HG03159 (cell line): ENCODE results near the gene DCC.

ENCODE experiments used
- ATAC-seq: cut with Tn5 transposase; IDR thresholded peaks from one replicate; pipeline ENCODE4 v1.9.1; 2021; ENCODE audit warnings: mild to moderate bottlenecking, moderate library complexity; ENCODE audit not compliant: unreplicated experiment

Gene DCC, protein sequence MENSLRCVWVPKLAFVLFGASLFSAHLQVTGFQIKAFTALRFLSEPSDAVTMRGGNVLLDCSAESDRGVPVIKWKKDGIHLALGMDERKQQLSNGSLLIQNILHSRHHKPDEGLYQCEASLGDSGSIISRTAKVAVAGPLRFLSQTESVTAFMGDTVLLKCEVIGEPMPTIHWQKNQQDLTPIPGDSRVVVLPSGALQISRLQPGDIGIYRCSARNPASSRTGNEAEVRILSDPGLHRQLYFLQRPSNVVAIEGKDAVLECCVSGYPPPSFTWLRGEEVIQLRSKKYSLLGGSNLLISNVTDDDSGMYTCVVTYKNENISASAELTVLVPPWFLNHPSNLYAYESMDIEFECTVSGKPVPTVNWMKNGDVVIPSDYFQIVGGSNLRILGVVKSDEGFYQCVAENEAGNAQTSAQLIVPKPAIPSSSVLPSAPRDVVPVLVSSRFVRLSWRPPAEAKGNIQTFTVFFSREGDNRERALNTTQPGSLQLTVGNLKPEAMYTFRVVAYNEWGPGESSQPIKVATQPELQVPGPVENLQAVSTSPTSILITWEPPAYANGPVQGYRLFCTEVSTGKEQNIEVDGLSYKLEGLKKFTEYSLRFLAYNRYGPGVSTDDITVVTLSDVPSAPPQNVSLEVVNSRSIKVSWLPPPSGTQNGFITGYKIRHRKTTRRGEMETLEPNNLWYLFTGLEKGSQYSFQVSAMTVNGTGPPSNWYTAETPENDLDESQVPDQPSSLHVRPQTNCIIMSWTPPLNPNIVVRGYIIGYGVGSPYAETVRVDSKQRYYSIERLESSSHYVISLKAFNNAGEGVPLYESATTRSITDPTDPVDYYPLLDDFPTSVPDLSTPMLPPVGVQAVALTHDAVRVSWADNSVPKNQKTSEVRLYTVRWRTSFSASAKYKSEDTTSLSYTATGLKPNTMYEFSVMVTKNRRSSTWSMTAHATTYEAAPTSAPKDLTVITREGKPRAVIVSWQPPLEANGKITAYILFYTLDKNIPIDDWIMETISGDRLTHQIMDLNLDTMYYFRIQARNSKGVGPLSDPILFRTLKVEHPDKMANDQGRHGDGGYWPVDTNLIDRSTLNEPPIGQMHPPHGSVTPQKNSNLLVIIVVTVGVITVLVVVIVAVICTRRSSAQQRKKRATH (N-terminal part only)

DNA sequence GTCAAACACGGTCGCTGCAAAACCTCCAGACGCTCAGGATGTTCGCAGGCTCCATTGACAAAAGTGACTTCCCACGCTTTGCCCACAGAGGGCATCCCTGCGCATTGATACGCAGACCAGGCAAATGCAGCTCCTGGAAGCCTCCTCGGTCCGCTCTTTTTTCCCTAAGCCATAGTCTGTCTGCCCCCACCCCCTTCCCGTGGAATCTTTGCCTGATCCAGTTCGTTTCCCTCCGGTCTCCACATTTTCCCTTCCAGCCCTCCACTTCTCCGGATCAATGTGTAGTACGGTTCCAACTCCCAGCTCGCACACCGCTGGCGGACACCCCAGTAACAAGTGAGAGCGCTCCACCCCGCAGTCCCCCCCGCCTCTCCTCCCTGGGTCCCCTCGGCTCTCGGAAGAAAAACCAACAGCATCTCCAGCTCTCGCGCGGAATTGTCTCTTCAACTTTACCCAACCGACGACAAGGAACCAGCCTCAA lies at the start of gene DCC:
Gene DCC (plus strand): TSS at position 307 of the 481 bp plus-strand sequence. CDS start 591 bp downstream, outside the sequence.
- ATAC-seq: peak; percentile 43

- ATAC-seq: no peak
Measured at GRCh38 chr18:52310651-52311050, 29.3 kb upstream of the DCC start.

DNA sequence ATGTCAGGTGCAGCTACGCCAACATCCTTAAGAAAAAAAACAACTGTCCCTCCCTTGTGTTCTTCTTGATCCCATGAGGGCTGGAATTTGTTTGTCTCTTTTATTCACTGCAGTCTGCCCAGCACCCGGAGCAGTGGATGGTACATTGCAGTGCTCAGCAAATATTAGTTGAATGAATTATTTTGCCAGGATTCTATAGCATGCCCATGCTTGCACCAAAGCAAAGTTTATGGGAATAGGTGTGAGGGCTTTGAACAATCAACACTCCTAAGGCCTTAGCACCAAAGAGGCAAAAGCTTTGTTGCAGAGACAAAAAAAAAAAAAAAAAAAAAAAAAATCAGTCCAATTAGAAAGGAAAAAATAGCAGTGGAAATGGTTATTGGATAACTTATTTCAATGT lies 28.7 kb upstream of the DCC start:
- no peak for ATAC-seq

GRCh38 chr18:52312346-52312745 lies 27.7 kb upstream of the DCC start:
- ATAC-seq: no peak

- no peak for ATAC-seq
Measured at GRCh38 chr18:52313213-52313612, 26.8 kb upstream of the DCC start.

DNA sequence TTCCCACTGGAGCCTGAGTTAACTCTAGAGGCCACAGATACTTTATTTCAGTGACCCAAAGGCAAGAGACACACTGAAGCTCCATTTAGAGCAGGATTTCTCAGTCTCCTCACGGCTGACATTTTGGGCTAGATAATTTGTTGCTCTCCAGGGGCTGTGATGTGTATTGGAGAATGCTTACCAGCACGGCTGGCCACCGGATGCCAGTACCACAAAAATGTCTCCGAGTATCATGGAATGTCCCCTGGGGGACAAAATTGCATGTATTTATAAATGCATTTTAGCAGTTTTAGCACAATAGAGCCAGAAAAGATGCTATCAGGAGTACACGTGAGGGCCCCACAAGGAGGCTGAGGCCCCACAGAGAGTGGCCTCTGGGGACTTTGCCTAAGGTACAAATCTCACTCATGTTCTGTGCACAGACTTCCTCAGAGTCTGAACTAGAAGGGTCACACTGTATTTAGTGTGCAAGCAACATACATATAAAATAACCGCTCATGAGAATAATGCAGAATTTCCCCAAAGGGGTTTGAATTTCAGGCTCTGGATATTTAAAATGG lies 20.5 kb upstream of the DCC start:
- no peak for ATAC-seq

GRCh38 chr18:52322307-52322706 lies 17.7 kb upstream of the DCC start:
- ATAC-seq: no peak

DNA sequence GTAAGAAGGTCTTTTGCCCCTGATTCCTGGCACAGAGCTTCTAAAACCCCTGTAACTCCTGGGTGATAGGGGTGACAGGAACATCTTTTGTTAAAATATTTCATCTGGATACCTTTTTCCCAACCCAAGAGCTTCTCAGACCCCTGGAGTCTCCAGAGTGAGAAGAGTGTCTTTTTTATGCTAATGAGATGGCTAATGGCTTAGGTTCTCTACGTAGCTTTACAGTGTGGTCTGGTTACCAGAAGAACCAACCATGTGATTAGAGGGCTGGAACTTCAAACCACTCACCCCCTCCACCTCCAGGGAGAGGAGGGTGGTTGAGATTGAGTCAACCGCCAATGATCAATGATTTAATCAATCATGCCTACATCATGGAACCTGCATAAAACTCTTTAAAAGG lies 16.2 kb upstream of the DCC start:
- no peak for ATAC-seq

GRCh38 chr18:52325997-52326396 lies 14.0 kb upstream of the DCC start:
- ATAC-seq: no peak

DNA sequence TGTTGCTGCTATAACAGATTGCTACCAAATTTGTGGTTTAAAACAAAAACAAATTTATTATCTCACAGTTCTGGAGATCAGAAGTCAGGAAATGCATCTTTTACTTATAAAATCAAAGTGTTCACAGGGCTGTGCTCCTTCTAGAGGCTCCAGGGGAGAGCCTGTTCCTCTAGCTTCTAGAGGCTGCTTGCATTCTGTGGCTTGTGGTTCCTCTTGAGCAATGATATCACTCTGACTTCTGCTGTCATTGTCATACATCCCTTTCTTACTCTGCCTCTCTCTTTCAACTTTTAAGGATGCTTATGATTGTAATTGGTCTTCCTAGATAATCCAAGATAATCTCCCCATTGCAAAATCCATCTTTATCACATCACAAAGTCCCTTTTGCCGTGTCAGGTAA lies 6.1 kb upstream of the DCC start:
- ATAC-seq: no peak

GRCh38 chr18:52334307-52334706 lies 5.7 kb upstream of the DCC start:
- no peak for ATAC-seq

- ATAC-seq: no peak
Measured at GRCh38 chr18:52334896-52335295, 5.1 kb upstream of the DCC start.

DNA sequence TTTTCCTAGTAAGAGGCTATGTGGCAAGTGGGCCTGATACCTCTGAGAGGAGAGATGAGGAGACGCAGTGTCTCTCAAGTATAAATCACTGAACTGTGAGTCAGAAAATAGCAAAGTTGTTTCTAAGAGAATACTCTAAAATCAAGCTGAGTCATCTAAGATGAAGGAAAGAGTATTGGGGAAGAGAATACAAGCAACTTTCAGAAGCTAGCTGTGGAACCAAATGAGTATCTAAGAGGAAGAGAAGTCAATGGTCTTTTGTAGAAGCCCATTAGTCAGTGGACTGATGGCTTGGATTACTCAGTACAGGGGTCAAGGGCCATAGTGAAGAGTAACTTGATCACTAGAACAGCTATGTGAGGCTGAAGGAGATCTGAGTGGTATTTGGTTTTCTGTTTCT lies 2.7 kb upstream of the DCC start:
- ATAC-seq: no peak

GRCh38 chr18:52340406-52341102 lies 557 bp downstream of the DCC start:
- no peak for ATAC-seq

DNA sequence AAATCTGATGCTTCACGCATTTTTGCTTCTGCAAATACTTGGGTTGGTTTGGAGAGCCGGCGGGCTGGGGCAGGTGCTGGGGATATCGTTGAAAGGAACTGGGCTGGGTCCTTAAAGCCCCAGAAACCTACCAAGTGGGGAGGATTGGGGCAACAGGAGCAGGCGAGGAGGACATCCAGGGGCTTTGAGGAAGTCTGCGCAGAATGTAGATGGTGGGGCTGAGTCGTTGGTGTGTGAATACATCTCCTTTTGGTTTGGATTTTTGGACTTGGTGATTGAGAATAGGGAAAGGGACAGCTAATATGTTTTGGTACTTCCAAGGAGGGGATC lies 1.1 kb downstream of the DCC start:
- no peak for ATAC-seq

DNA sequence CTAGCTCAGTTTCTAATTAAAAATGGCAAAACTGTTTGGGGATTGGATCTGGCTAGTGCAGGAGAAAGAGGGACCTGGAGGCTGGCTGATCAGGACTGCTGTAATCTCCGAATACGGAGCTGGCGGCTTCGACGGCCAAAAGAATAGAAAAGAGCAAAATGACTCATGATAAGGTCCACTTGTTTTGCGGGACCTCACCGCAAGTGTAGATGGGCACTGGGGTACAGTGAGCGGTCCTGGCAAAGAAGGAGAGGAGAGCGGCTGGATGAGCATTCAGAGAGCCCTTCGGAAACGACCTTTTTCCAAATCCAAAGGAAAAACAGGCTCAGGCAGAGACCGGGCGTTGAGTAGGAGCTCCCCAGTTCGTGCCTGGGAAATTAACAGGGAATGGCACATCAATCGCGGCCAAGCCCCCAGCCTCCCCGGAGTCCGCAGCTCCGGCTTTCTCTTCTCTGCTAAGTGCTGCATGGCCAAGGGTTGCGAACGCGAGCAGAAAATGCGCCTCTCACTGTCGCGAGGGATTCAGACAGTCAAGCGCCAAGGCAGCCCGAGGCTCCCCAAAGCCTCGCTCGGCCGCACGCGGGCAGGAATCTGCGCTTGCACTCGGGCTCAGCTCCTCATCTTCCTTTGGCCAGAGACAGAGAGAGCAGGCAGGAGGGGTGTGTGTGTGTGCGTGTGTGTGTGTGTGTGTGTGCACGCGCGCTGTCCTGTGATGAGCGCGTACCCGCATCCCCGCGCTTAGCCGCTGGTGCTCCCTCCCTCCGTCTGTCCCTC lies 1.8 kb downstream of the DCC start:
- no peak for ATAC-seq

GRCh38 chr18:52342456-52342855 lies 2.5 kb downstream of the DCC start:
- ATAC-seq: no peak

DNA sequence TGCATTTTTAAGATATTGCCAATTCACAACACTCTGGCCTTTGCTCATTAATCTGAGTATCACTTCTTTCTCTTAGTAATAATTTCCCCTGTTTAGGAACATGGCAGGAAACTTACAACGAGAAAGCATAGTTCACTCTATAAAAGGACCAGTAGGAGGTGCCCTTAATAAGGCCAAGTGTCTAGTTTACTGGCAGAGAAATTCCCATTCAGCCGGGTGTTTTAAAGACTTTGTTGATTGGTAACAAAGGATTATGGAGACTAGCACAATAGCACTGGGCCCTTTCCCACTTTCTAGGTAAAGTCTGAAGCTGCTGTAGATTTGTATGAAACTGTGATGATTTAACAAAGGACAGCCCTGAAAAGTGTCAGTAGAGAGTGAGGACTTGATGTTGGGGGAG lies 3.1 kb downstream of the DCC start:
- ATAC-seq: no peak

GRCh38 chr18:52343731-52344340 lies 3.8 kb downstream of the DCC start:
- no peak for ATAC-seq
